ENCODE measurements around the gene CYP27B1.

DNA sequence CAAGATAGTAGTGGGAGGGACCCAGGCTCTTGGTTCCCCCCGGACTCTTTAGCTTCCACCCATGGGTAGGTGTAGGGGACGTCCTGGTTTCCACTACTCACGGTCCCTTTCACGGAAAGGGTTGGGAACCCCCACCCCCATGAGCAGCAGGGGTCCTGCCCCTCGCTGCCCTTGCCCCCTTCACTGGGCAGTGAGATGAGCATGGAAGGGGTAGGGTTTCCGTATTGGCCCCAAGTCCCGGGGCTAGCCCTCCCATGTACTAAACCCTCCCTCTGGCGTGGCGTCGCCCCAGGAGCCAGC is 41.1 kb downstream of the CYP27B1 start:
- TF ChIP-seq, protein P1, sequence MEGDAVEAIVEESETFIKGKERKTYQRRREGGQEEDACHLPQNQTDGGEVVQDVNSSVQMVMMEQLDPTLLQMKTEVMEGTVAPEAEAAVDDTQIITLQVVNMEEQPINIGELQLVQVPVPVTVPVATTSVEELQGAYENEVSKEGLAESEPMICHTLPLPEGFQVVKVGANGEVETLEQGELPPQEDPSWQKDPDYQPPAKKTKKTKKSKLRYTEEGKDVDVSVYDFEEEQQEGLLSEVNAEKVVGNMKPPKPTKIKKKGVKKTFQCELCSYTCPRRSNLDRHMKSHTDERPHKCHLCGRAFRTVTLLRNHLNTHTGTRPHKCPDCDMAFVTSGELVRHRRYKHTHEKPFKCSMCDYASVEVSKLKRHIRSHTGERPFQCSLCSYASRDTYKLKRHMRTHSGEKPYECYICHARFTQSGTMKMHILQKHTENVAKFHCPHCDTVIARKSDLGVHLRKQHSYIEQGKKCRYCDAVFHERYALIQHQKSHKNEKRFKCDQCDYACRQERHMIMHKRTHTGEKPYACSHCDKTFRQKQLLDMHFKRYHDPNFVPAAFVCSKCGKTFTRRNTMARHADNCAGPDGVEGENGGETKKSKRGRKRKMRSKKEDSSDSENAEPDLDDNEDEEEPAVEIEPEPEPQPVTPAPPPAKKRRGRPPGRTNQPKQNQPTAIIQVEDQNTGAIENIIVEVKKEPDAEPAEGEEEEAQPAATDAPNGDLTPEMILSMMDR (IDR thresholded peaks at IDR 0.05) = no peak
- no peak for TF ChIP-seq POLR2A (IDR thresholded peaks at IDR 0.05)
